ENCODE results near the gene MXD1. TPM values are rescaled to one million over a fixed set of nuclear protein-coding genes. Genes with fewer than 3 reads are reported as not detected.

Gene MXD1
- total and polyA plus RNA-seq, 2 donors (not counting 3 experiments of a cell fraction or from before 2014, with no cell fraction given): 6.7 to 10.6 TPM

DNA sequence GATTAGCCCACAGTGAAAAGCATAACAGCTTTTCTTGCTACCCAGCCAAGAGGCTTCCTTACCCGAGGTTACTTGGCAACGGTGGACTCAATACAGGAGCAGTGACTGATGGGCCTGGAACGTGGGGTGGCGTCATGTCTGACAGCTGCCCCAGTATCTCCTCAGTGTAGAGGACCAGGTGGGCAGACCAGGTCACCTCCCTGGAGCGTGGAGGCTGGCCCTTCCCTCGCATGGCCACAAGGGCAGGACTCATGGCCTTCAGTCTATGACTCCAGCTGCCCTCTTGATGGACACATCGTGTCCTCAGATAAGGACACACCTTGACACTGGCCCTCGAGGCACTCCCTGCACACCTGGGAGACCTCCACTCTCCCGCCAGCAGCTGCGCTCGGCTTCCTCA is 40.1 kb downstream of the MXD1 start:
- Histone ChIP-seq H3K36me3 (ENCODE audit: control insufficient read depth in 2 of 2, extremely low read depth in 1 of 2, insufficient read depth in 2 of 2, low read length in 2 of 2) (no peaks in the 10 kb centered on the region), H3K4me3 (replicated peaks in 1 of 3; ENCODE audit: insufficient read depth in 1 of 3, low read depth in 1 of 3, low read length in 3 of 3) (no peak overlapping the region), H3K27ac (ENCODE audit: insufficient read depth, low read depth, low read length) (no peak overlapping the region), H3K27me3 (ENCODE audit: control insufficient read depth in 2 of 2, insufficient read depth in 2 of 2, low read length in 2 of 2) (peaks cover 12 to 20% of the 10 kb centered on the region in 2 experiments), H3K9ac (replicated peaks; ENCODE audit: extremely low read depth, insufficient read depth, low read length) (no peak overlapping the region), H3K79me2 (ENCODE audit: control insufficient read depth, insufficient read depth, low read length) (no peaks in the 10 kb centered on the region), H3K4me2 (ENCODE audit: insufficient read depth, low read length) (no peak overlapping the region), H3K9me1 (replicated peaks; ENCODE audit: control insufficient read depth, extremely low read depth, insufficient read depth, low read length) (no peaks in the 10 kb centered on the region), H3K4me1 (ENCODE audit: control insufficient read depth, extremely low read depth, insufficient read depth, low read length) (no peaks in the 10 kb centered on the region), H3K9me3 (replicated peaks; ENCODE audit: control insufficient read depth, insufficient read depth, low read length) (no peaks in the 10 kb centered on the region), H2AFZ (ENCODE audit: low read depth, low read length) (no peak overlapping the region), H4K20me1 (replicated peaks; ENCODE audit: control insufficient read depth, extremely low read depth, insufficient read depth, low read length) (no peaks in the 10 kb centered on the region)
- intact Hi-C loops (cut with micrococcal nuclease): no loop called here
- dilution Hi-C loops (cut with MboI; ENCODE audit: extremely low pct_ligation_motif_present, low sequenced_read_pairs): no loop called here
- ChIA-PET CTCF (interaction anchor here (1.1 to 3.1 kb wide), 3 partner anchors 11 to 230 kb away, joined by 3 to 10 read pairs (median 4); no protein-coding TSS in a partner anchor), POLR2A (no interaction called here)
- DNase-seq (ENCODE audit: low read depth, low spot score) (no peak), FAIRE-seq (no peak)
- TF ChIP-seq, protein P1, sequence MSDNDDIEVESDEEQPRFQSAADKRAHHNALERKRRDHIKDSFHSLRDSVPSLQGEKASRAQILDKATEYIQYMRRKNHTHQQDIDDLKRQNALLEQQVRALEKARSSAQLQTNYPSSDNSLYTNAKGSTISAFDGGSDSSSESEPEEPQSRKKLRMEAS (IDR thresholded peaks at IDR 0.05; ENCODE audit: insufficient read depth, insufficient read length): no peak
- no peak for TF ChIP-seq POLR2A (IDR thresholded peaks at IDR 0.05; ENCODE audit: low read depth, low read length)
- no peak for TF ChIP-seq POLR2AphosphoS5 (IDR thresholded peaks at IDR 0.05; ENCODE audit: insufficient read depth, low read depth, low read length)
- BruUV-seq (replicated peaks): no TSS peak

DNA sequence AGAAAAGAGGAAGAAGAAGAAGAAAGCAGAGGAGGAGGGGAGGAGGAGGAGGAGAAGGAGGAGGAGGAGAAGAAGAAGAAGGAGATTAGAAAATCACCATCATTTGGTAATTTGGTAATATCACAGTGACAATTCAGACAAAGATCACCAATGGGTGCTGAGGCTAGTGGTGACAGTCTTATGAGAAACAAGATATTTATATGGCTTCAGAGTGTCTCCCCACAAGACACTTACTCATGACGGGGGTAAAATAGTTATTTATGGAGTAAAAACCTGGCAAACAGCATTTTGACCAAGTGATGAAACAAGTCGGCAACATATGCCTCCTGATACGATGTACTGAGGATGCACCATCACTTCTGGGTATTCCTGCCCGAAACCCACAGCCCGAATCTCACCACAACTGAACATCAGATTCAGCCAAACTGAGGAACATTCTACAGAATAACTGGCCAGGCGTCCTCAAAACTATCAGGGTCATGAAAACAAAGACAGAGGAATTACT is 41.6 kb downstream of the MXD1 start:
- Histone ChIP-seq H3K4me1 (ENCODE audit: control insufficient read depth, extremely low read depth, insufficient read depth, low read length) (no peaks in the 10 kb centered on the region), H4K20me1 (replicated peaks; ENCODE audit: control insufficient read depth, extremely low read depth, insufficient read depth, low read length) (no peaks in the 10 kb centered on the region), H3K36me3 (ENCODE audit: control insufficient read depth in 2 of 2, extremely low read depth in 1 of 2, insufficient read depth in 2 of 2, low read length in 2 of 2) (no peaks in the 10 kb centered on the region), H3K27ac (ENCODE audit: insufficient read depth, low read depth, low read length) (no peak overlapping the region), H3K79me2 (ENCODE audit: control insufficient read depth, insufficient read depth, low read length) (no peaks in the 10 kb centered on the region), H2AFZ (ENCODE audit: low read depth, low read length) (no peak overlapping the region), H3K4me2 (ENCODE audit: insufficient read depth, low read length) (no peak overlapping the region), H3K4me3 (replicated peaks in 1 of 3; ENCODE audit: insufficient read depth in 1 of 3, low read depth in 1 of 3, low read length in 3 of 3) (no peak overlapping the region), H3K27me3 (ENCODE audit: control insufficient read depth in 2 of 2, insufficient read depth in 2 of 2, low read length in 2 of 2) (peaks cover 14 to 23% of the 10 kb centered on the region in 2 experiments), H3K9me3 (replicated peaks; ENCODE audit: control insufficient read depth, insufficient read depth, low read length) (no peaks in the 10 kb centered on the region), H3K9ac (replicated peaks; ENCODE audit: extremely low read depth, insufficient read depth, low read length) (no peak overlapping the region), H3K9me1 (replicated peaks; ENCODE audit: control insufficient read depth, extremely low read depth, insufficient read depth, low read length) (no peaks in the 10 kb centered on the region)
- DNase-seq (ENCODE audit: low read depth, low spot score) (no peak), FAIRE-seq (no peak)
- dilution Hi-C loops (cut with MboI; ENCODE audit: extremely low pct_ligation_motif_present, low sequenced_read_pairs): no loop called here
- CTCF ChIA-PET: interaction anchor here (3.1 kb wide), 1 partner anchor 10 kb away, joined by 10 read pairs; no protein-coding TSS in a partner anchor
- POLR2A ChIA-PET: no interaction called here
- TF ChIP-seq, protein P1 (IDR thresholded peaks at IDR 0.05; ENCODE audit: insufficient read depth, insufficient read length): no peak
- TF ChIP-seq JUN (IDR thresholded peaks at IDR 0.05; ENCODE audit: borderline replicate concordance, insufficient read depth, insufficient read length, low read depth) (no peak), EZH2 (IDR thresholded peaks at IDR 0.05; ENCODE audit: borderline replicate concordance, low read depth, low read length, severe bottlenecking) (no peak), MYC (IDR thresholded peaks at IDR 0.05; ENCODE audit: low read depth, low read length) (no peak), POLR2A (IDR thresholded peaks at IDR 0.05; ENCODE audit: low read depth, low read length) (no peak), GATA2 (IDR thresholded peaks at IDR 0.05; ENCODE audit: insufficient read depth, insufficient read length, low read depth, low read length) (no peak), POLR2AphosphoS5 (IDR thresholded peaks at IDR 0.05; ENCODE audit: insufficient read depth, low read depth, low read length) (no peak), FOS (IDR thresholded peaks at IDR 0.05; ENCODE audit: borderline replicate concordance, insufficient read depth, low read length) (no peak)
- TF ChIP-seq, protein P2, sequence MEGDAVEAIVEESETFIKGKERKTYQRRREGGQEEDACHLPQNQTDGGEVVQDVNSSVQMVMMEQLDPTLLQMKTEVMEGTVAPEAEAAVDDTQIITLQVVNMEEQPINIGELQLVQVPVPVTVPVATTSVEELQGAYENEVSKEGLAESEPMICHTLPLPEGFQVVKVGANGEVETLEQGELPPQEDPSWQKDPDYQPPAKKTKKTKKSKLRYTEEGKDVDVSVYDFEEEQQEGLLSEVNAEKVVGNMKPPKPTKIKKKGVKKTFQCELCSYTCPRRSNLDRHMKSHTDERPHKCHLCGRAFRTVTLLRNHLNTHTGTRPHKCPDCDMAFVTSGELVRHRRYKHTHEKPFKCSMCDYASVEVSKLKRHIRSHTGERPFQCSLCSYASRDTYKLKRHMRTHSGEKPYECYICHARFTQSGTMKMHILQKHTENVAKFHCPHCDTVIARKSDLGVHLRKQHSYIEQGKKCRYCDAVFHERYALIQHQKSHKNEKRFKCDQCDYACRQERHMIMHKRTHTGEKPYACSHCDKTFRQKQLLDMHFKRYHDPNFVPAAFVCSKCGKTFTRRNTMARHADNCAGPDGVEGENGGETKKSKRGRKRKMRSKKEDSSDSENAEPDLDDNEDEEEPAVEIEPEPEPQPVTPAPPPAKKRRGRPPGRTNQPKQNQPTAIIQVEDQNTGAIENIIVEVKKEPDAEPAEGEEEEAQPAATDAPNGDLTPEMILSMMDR (IDR thresholded peaks at IDR 0.05; ENCODE audit: extremely low read depth in 1 of 2, insufficient read depth in 1 of 2, low read depth in 1 of 2, low read length in 2 of 2): no peak
- no TSS peak for BruUV-seq (replicated peaks)
- intact Hi-C loops (cut with micrococcal nuclease): no loop called here

All from endothelial cell of umbilical vein (primary cell).